ENCODE data around the gene MB.

The MB gene

GRCh38 chr22:35564975-35565867, 51.9 kb downstream of the MB start:
- H3K36me3 ChIP-seq (ENCODE audit: control insufficient read depth in 2 of 2, insufficient read depth in 1 of 2, low read length in 2 of 2) = no peaks in the 10 kb centered on the region
- TF ChIP-seq ZNF585B (tag by site-specific recombination; IDR thresholded peaks at IDR 0.05) (no peak), ELK4 (IDR thresholded peaks at IDR 0.05; ENCODE audit: borderline replicate concordance, low read depth, low read length) (no peak), ZNF416 (tag by site-specific recombination; IDR thresholded peaks at IDR 0.05) (no peak), ZNF843 (tag by site-specific recombination; IDR thresholded peaks at IDR 0.05) (no peak), ZSCAN18 (tag by site-specific recombination; IDR thresholded peaks at IDR 0.05) (no peak), ZFP37 (tag by site-specific recombination; IDR thresholded peaks at IDR 0.05) (no peak), ZIC2 (tag by site-specific recombination; IDR thresholded peaks at IDR 0.05) (no peak), ZNF138 (tag by site-specific recombination; IDR thresholded peaks at IDR 0.05; ENCODE audit: borderline replicate concordance) (no peak), ZNF280C (tag by site-specific recombination; IDR thresholded peaks at IDR 0.05) (no peak), ZBTB26 (tag by site-specific recombination; optimal IDR thresholded peaks at IDR 0.05) (no peak), KLF10 (tag by site-specific recombination; IDR thresholded peaks at IDR 0.05) (no peak), ZBTB48 (tag by site-specific recombination; IDR thresholded peaks at IDR 0.05) (no peak), ZNF184 (tag by site-specific recombination; IDR thresholded peaks at IDR 0.05) (no peak)
- TF ChIP-seq, protein P1, sequence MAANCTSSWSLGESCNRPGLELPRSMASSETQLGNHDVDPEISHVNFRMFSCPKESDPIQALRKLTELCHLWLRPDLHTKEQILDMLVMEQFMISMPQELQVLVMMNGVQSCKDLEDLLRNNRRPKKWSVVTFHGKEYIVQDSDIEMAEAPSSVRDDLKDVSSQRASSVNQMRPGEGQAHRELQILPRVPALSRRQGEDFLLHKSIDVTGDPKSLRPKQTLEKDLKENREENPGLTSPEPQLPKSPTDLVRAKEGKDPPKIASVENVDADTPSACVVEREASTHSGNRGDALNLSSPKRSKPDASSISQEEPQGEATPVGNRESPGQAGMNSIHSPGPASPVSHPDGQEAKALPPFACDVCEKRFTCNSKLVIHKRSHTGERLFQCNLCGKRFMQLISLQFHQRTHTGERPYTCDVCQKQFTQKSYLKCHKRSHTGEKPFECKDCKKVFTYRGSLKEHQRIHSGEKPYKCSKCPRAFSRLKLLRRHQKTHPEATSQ (tag by site-specific recombination; IDR thresholded peaks at IDR 0.05) = no peak
- TF ChIP-seq, protein P2, sequence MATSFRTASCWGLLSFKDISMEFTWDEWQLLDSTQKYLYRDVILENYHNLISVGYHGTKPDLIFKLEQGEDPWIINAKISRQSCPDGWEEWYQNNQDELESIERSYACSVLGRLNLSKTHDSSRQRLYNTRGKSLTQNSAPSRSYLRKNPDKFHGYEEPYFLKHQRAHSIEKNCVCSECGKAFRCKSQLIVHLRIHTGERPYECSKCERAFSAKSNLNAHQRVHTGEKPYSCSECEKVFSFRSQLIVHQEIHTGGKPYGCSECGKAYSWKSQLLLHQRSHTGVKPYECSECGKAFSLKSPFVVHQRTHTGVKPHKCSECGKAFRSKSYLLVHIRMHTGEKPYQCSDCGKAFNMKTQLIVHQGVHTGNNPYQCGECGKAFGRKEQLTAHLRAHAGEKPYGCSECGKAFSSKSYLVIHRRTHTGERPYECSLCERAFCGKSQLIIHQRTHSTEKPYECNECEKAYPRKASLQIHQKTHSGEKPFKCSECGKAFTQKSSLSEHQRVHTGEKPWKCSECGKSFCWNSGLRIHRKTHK (tag by site-specific recombination; IDR thresholded peaks at IDR 0.05) = no peak
- H3K27ac ChIP-seq (ENCODE audit: extremely low read depth, low read depth, low read length) = no peak overlapping the region
- H3K9me3 ChIP-seq (ENCODE audit: control insufficient read depth, insufficient read depth, low read depth, low read length) = no peaks in the 10 kb centered on the region
- H3K4me1 ChIP-seq (ENCODE audit: control insufficient read depth, insufficient read depth, low read length) = peaks cover 9% of the 10 kb centered on the region
- CTCF ChIA-PET = interaction anchor here (0.8 to 2.1 kb wide), 6 partner anchors 10 to 134 kb away, joined by 3 to 8 read pairs (median 5); no protein-coding TSS in a partner anchor
- no peak overlapping the region for H3K4me3 ChIP-seq (ENCODE audit: low read depth, low read length)
- POLR2A ChIA-PET = no interaction called here

Data from HEK293 (cell line).